Neural cell (in vitro differentiated cells): ENCODE results near the gene VENTX.

ENCODE experiments used
- EP300 ChIP-seq: fragments of 450-650 bp; conservative IDR thresholded peaks from 2 replicates; pipeline ENCODE4 v1.6.1; 2014; ENCODE audit warnings: antibody characterized with exemption, mild to moderate bottlenecking, moderate library complexity; ENCODE audit not compliant: poor library complexity, severe bottlenecking
- EZH2 ChIP-seq: fragments of 200-600, 300-800 bp; shearing (Covaris generic), sonication (generic); IDR thresholded peaks from 2 replicates; pipeline ENCODE4 v1.6.1; 2014; ENCODE audit warnings: antibody characterized with exemption, low read length, borderline replicate concordance, mild to moderate bottlenecking; ENCODE audit not compliant: insufficient read depth, poor library complexity, severe bottlenecking
- POLR2AphosphoS5 ChIP-seq: IDR thresholded peaks from 2 replicates; pipeline ENCODE4 v1.6.1; 2012
- RAD21 ChIP-seq: fragments of 450-650 bp; conservative IDR thresholded peaks from 2 replicates; pipeline ENCODE4 v1.6.1; 2014; ENCODE audit warnings: antibody characterized with exemption, mild to moderate bottlenecking, moderate library complexity
- SMC3 ChIP-seq: fragments of 450-650 bp; conservative IDR thresholded peaks from 2 replicates; pipeline ENCODE4 v1.6.1; 2014; ENCODE audit warnings: antibody characterized with exemption, mild to moderate bottlenecking, moderate library complexity; ENCODE audit not compliant: poor library complexity
- TAF1 ChIP-seq: IDR thresholded peaks from 2 replicates; pipeline ENCODE4 v1.6.1; 2012; ENCODE audit warnings: low read depth
- TF ChIP-seq, protein P1 (sequence below): fragments of 450-650 bp; IDR thresholded peaks from 2 replicates; pipeline ENCODE4 v1.5.1; 2014; ENCODE audit warnings: antibody characterized with exemption, mild to moderate bottlenecking, moderate library complexity; ENCODE audit not compliant: poor library complexity, severe bottlenecking
- TF ChIP-seq, protein P2 (sequence below): IDR thresholded peaks from 2 replicates; pipeline ENCODE4 v1.6.1; 2012; ENCODE audit warnings: borderline replicate concordance

DNA sequence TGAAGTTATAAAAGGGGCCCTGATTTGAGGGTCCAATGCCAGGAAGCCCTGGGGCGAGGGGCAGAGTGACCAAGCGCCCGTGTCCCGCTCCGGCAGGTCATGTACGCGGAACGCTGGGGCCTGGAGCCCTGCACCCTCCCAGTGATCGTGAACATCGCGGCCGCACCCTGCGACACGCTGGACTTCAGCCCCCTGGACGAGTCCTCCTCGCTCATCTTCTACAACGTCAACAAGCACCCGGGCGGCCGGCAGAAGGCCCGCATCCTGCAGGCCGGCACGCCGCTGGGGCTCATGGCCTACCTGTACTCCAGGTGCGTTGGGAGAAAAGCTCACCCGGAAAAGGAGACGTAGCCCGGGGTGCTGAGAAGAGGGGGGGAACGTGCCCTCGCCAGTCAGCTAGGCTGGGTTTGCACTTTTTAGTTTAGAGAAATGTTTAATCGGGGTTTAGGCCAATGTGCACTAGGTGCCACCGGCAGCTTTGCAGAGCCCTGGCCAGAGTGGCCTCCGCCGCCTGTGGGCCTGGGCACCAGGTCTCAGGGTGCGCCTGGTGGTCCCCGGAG is 30.5 kb upstream of the VENTX start:
- TF ChIP-seq EZH2: no peak
- no peak for TF ChIP-seq POLR2AphosphoS5
- TF ChIP-seq, protein P1, sequence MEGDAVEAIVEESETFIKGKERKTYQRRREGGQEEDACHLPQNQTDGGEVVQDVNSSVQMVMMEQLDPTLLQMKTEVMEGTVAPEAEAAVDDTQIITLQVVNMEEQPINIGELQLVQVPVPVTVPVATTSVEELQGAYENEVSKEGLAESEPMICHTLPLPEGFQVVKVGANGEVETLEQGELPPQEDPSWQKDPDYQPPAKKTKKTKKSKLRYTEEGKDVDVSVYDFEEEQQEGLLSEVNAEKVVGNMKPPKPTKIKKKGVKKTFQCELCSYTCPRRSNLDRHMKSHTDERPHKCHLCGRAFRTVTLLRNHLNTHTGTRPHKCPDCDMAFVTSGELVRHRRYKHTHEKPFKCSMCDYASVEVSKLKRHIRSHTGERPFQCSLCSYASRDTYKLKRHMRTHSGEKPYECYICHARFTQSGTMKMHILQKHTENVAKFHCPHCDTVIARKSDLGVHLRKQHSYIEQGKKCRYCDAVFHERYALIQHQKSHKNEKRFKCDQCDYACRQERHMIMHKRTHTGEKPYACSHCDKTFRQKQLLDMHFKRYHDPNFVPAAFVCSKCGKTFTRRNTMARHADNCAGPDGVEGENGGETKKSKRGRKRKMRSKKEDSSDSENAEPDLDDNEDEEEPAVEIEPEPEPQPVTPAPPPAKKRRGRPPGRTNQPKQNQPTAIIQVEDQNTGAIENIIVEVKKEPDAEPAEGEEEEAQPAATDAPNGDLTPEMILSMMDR: no peak
- TF ChIP-seq EP300: no peak
- no peak for TF ChIP-seq TAF1
- TF ChIP-seq, protein P2, sequence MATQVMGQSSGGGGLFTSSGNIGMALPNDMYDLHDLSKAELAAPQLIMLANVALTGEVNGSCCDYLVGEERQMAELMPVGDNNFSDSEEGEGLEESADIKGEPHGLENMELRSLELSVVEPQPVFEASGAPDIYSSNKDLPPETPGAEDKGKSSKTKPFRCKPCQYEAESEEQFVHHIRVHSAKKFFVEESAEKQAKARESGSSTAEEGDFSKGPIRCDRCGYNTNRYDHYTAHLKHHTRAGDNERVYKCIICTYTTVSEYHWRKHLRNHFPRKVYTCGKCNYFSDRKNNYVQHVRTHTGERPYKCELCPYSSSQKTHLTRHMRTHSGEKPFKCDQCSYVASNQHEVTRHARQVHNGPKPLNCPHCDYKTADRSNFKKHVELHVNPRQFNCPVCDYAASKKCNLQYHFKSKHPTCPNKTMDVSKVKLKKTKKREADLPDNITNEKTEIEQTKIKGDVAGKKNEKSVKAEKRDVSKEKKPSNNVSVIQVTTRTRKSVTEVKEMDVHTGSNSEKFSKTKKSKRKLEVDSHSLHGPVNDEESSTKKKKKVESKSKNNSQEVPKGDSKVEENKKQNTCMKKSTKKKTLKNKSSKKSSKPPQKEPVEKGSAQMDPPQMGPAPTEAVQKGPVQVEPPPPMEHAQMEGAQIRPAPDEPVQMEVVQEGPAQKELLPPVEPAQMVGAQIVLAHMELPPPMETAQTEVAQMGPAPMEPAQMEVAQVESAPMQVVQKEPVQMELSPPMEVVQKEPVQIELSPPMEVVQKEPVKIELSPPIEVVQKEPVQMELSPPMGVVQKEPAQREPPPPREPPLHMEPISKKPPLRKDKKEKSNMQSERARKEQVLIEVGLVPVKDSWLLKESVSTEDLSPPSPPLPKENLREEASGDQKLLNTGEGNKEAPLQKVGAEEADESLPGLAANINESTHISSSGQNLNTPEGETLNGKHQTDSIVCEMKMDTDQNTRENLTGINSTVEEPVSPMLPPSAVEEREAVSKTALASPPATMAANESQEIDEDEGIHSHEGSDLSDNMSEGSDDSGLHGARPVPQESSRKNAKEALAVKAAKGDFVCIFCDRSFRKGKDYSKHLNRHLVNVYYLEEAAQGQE: no peak
- no peak for TF ChIP-seq RAD21
- TF ChIP-seq SMC3: no peak
